ENCODE measurements around the gene GP1BA.

The GP1BA gene

DNA sequence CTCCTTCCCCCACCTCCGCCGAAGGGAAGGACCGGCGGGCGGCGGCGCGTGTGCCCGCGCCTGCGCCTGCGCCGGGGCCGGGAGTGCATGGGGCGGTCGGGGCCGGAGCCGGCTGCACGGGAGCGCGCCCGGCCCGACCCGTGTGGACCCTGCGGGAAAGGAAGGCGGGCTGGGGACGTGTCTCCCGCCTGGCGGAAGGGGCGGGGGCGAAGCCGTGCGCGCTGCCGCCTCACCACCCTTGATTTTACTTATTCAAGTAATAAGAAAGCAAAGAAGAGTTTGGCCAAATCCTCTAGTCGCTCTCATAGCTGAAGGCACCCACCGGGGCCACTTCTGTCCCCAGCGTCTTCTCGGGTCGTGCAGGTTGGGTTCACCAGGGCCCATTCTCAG lies 16.8 kb downstream of the GP1BA start:
- Histone ChIP-seq H3K36me3 (ENCODE audit: insufficient read depth, insufficient read length, low read length) (peaks cover 41% of the 10 kb centered on the region), H3K9me3 (ENCODE audit: insufficient read depth, low read length) (no peaks in the 10 kb centered on the region), H3K4me3 (ENCODE audit: insufficient read length, low read depth) (peak overlapping the region; percentile 97), H3K9ac (ENCODE audit: insufficient read length, low read depth) (peak overlapping the region; percentile 95), H3K4me1 (ENCODE audit: insufficient read depth, insufficient read length) (peaks cover 5% of the 10 kb centered on the region), H3K27me3 (ENCODE audit: insufficient read depth, insufficient read length) (no peaks in the 10 kb centered on the region)
- no peak for TF ChIP-seq ZNF274 (IDR thresholded peaks at IDR 0.05; ENCODE audit: low read depth, low read length)
- TF ChIP-seq SUZ12 (IDR thresholded peaks at IDR 0.05; ENCODE audit: extremely low read depth, insufficient read depth, insufficient read length): no peak
- no peak for TF ChIP-seq YY1 (IDR thresholded peaks at IDR 0.05; ENCODE audit: insufficient read depth, insufficient read length)
- DNase-seq (ENCODE audit: low read depth, low spot score): peak; percentile 66

- no peak for TF ChIP-seq SUZ12 (IDR thresholded peaks at IDR 0.05; ENCODE audit: extremely low read depth, insufficient read depth, insufficient read length)
- TF ChIP-seq YY1 (IDR thresholded peaks at IDR 0.05; ENCODE audit: insufficient read depth, insufficient read length): no peak
- TF ChIP-seq ZNF274 (IDR thresholded peaks at IDR 0.05; ENCODE audit: low read depth, low read length): no peak
- H3K9me3 ChIP-seq (ENCODE audit: insufficient read depth, low read length): no peaks in the 10 kb centered on the region
- H3K4me1 ChIP-seq (ENCODE audit: insufficient read depth, insufficient read length): peaks cover 5% of the 10 kb centered on the region
- H3K9ac ChIP-seq (ENCODE audit: insufficient read length, low read depth): peak overlapping the region; percentile 95
- no peaks in the 10 kb centered on the region for H3K27me3 ChIP-seq (ENCODE audit: insufficient read depth, insufficient read length)
- DNase-seq (ENCODE audit: low read depth, low spot score): no peak
- H3K4me3 ChIP-seq (ENCODE audit: insufficient read length, low read depth): peak overlapping the region; percentile 97
- peaks cover 36% of the 10 kb centered on the region for H3K36me3 ChIP-seq (ENCODE audit: insufficient read depth, insufficient read length, low read length)
These were observed 17.4 kb downstream of the GP1BA start for GRCh38 chr17:4949321-4950074.

DNA sequence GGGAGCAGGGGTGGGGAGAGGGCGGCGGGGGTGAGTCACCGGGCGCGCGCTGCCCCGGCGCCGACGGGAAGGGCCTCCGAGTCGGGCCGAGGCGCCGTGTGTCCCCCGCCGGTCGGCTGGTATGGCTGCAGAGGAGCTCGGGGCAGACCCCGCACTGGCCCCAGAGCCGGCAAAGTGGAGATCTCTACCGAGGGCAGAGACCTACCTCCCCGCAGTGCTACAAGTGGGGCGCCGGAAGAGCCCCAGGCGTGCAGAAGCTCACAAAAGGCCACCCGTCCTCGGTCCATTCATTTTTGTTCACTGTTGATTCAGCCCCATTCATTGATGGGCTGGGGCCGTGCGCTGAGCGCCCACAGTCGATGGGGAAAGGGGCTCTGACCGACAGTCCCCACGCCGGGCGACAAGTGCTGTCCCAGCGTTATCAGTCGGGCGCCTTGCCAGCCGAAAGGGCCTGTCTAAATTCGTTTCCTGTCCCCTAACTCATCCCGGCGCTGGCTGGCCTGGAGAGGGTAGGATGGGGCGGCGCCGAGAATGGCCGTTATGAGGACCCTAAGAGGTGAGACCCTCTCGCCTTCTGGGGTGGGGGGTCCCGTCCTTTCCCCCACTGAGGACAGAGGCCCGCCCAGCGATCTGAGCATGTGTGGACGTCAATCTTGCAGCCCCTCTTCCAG lies 18.1 kb downstream of the GP1BA start:
- DNase-seq (ENCODE audit: low read depth, low spot score): no peak

DNA sequence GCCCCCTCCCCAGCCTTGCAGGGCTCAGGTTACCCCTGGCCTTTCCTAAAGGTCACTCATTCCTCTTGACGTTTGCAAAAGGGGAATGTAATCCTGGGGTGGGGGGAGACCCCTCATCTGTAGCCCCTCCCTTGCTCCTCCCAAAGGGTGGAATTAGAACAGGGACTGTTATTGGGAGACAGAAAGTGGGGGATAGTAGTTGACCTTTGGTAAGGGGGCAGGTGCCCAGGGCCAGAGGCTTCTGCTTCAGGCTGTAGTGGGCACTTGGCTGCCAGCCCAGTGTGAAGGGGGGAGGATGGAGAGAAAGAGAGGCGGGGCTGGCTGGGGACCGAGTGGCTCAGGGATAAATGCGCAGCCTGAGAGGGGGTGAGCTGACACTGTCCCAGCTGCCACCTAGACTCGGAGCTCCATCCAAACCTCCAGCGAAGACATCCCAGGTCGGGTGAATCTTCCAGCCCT lies 18.7 kb downstream of the GP1BA start, which contains the start of gene ENO3:
ENO3 (plus strand) TSS at position 374 of the 459 bp plus-strand sequence. CDS start 711 bp downstream, outside the sequence.
- DNase-seq (ENCODE audit: low read depth, low spot score): no peak
- no peaks in the 10 kb centered on the region for H3K27me3 ChIP-seq (ENCODE audit: insufficient read depth, insufficient read length)
- TF ChIP-seq YY1 (IDR thresholded peaks at IDR 0.05; ENCODE audit: insufficient read depth, insufficient read length) (no peak), SUZ12 (IDR thresholded peaks at IDR 0.05; ENCODE audit: extremely low read depth, insufficient read depth, insufficient read length) (no peak), ZNF274 (IDR thresholded peaks at IDR 0.05; ENCODE audit: low read depth, low read length) (no peak)
- H3K9ac ChIP-seq (ENCODE audit: insufficient read length, low read depth): peak within 1 kb of the TSS; percentile 93
- H3K4me3 ChIP-seq (ENCODE audit: insufficient read length, low read depth): peak within 1 kb of the TSS; percentile 70
- H3K36me3 ChIP-seq (ENCODE audit: insufficient read depth, insufficient read length, low read length): peaks cover 32% of the 10 kb centered on the region
- peaks cover 5% of the 10 kb centered on the region for H3K4me1 ChIP-seq (ENCODE audit: insufficient read depth, insufficient read length)
- H3K9me3 ChIP-seq (ENCODE audit: insufficient read depth, low read length): no peaks in the 10 kb centered on the region

More for the DNA sequence above, 18.1 kb downstream of the GP1BA start:
- no peaks in the 10 kb centered on the region for H3K27me3 ChIP-seq (ENCODE audit: insufficient read depth, insufficient read length)
- no peak for TF ChIP-seq YY1 (IDR thresholded peaks at IDR 0.05; ENCODE audit: insufficient read depth, insufficient read length)
- TF ChIP-seq ZNF274 (IDR thresholded peaks at IDR 0.05; ENCODE audit: low read depth, low read length): no peak
- TF ChIP-seq SUZ12 (IDR thresholded peaks at IDR 0.05; ENCODE audit: extremely low read depth, insufficient read depth, insufficient read length): no peak
- H3K4me3 ChIP-seq (ENCODE audit: insufficient read length, low read depth): peak overlapping the region; percentile 70
- peaks cover 32% of the 10 kb centered on the region for H3K36me3 ChIP-seq (ENCODE audit: insufficient read depth, insufficient read length, low read length)
- peaks cover 5% of the 10 kb centered on the region for H3K4me1 ChIP-seq (ENCODE audit: insufficient read depth, insufficient read length)
- no peaks in the 10 kb centered on the region for H3K9me3 ChIP-seq (ENCODE audit: insufficient read depth, low read length)
- peak overlapping the region; percentile 93 for H3K9ac ChIP-seq (ENCODE audit: insufficient read length, low read depth)

- peaks cover 5% of the 10 kb centered on the region for H3K4me1 ChIP-seq (ENCODE audit: insufficient read depth, insufficient read length)
- peak overlapping the region; percentile 70 for H3K4me3 ChIP-seq (ENCODE audit: insufficient read length, low read depth)
- TF ChIP-seq YY1 (IDR thresholded peaks at IDR 0.05; ENCODE audit: insufficient read depth, insufficient read length) (no peak), SUZ12 (IDR thresholded peaks at IDR 0.05; ENCODE audit: extremely low read depth, insufficient read depth, insufficient read length) (no peak), ZNF274 (IDR thresholded peaks at IDR 0.05; ENCODE audit: low read depth, low read length) (no peak)
- no peaks in the 10 kb centered on the region for H3K9me3 ChIP-seq (ENCODE audit: insufficient read depth, low read length)
- peak overlapping the region; percentile 93 for H3K9ac ChIP-seq (ENCODE audit: insufficient read length, low read depth)
- H3K27me3 ChIP-seq (ENCODE audit: insufficient read depth, insufficient read length): no peaks in the 10 kb centered on the region
- DNase-seq (ENCODE audit: low read depth, low spot score): no peak
- H3K36me3 ChIP-seq (ENCODE audit: insufficient read depth, insufficient read length, low read length): peaks cover 31% of the 10 kb centered on the region
These were observed 19.4 kb downstream of the GP1BA start for GRCh38 chr17:4951486-4951885.

DNA sequence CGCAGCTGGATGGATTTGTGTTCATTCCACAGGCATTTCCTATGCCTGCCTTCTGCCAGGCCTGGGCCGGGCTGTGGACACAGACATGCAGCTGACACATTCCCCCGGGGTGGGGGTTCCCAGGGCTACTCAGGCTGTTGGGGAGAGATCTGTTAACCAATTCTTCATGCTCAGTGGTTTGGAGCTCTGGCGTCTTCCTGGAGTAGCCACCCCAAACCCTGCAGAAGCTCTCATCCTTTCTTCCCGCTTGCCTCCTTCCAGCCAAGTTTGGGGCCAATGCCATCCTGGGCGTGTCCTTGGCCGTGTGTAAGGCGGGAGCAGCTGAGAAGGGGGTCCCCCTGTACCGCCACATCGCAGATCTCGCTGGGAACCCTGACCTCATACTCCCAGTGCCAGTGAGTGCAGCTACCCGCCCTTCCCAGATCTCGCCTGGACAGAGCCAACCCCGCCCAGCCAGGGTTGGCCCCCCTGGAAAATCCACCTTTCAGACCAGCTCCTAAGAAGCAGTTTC lies 21.4 kb downstream of the GP1BA start:
- peaks cover 26% of the 10 kb centered on the region for H3K36me3 ChIP-seq (ENCODE audit: insufficient read depth, insufficient read length, low read length)
- peaks cover 7% of the 10 kb centered on the region for H3K4me1 ChIP-seq (ENCODE audit: insufficient read depth, insufficient read length)
- DNase-seq (ENCODE audit: low read depth, low spot score): no peak
- TF ChIP-seq SUZ12 (IDR thresholded peaks at IDR 0.05; ENCODE audit: extremely low read depth, insufficient read depth, insufficient read length) (no peak), YY1 (IDR thresholded peaks at IDR 0.05; ENCODE audit: insufficient read depth, insufficient read length) (no peak), ZNF274 (IDR thresholded peaks at IDR 0.05; ENCODE audit: low read depth, low read length) (no peak)
- no peaks in the 10 kb centered on the region for H3K9me3 ChIP-seq (ENCODE audit: insufficient read depth, low read length)
- H3K9ac ChIP-seq (ENCODE audit: insufficient read length, low read depth): peak overlapping the region; percentile 50
- no peak overlapping the region for H3K4me3 ChIP-seq (ENCODE audit: insufficient read length, low read depth)
- H3K27me3 ChIP-seq (ENCODE audit: insufficient read depth, insufficient read length): no peaks in the 10 kb centered on the region

DNA sequence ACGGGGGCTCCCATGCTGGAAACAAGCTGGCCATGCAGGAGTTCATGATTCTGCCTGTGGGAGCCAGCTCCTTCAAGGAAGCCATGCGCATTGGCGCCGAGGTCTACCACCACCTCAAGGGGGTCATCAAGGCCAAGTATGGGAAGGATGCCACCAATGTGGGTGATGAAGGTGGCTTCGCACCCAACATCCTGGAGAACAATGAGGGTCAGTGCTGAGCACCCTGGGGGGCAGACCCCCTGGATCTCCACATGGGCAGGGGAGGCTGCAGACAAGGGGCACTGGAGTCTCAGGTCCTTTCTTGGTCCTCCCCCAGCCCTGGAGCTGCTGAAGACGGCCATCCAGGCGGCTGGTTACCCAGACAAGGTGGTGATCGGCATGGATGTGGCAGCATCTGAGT lies 23.0 kb downstream of the GP1BA start:
- Histone ChIP-seq H3K9ac (ENCODE audit: insufficient read length, low read depth) (no peak overlapping the region), H3K9me3 (ENCODE audit: insufficient read depth, low read length) (no peaks in the 10 kb centered on the region), H3K36me3 (ENCODE audit: insufficient read depth, insufficient read length, low read length) (peaks cover 38% of the 10 kb centered on the region), H3K27me3 (ENCODE audit: insufficient read depth, insufficient read length) (no peaks in the 10 kb centered on the region), H3K4me3 (ENCODE audit: insufficient read length, low read depth) (no peak overlapping the region), H3K4me1 (ENCODE audit: insufficient read depth, insufficient read length) (peaks cover 7% of the 10 kb centered on the region)
- no peak for TF ChIP-seq SUZ12 (IDR thresholded peaks at IDR 0.05; ENCODE audit: extremely low read depth, insufficient read depth, insufficient read length)
- no peak for TF ChIP-seq ZNF274 (IDR thresholded peaks at IDR 0.05; ENCODE audit: low read depth, low read length)
- TF ChIP-seq YY1 (IDR thresholded peaks at IDR 0.05; ENCODE audit: insufficient read depth, insufficient read length): no peak
- no peak for DNase-seq (ENCODE audit: low read depth, low spot score)

Measured in NT2/D1 (cell line).